ENCODE data around the gene C16orf96. TPM values are rescaled to one million over a fixed set of nuclear protein-coding genes. Genes with fewer than 3 reads are reported as not detected.

The C16orf96 gene
- total and polyA plus RNA-seq, 2 of the 13 experiments (the other 11 are each of a cell fraction or from before 2014, with no cell fraction given), result 0.03 TPM; not detected in 1

- TF ChIP-seq ZBTB33 (CRISPR knock-in tag; IDR thresholded peaks at IDR 0.05), result no peak
- no peak for TF ChIP-seq GTF2F1 (IDR thresholded peaks at IDR 0.05; ENCODE audit: low read length)
- peak; percentile 2; the same call in 1 of the 2 replicates for TF ChIP-seq ZNF792 (CRISPR knock-in tag; IDR thresholded peaks at IDR 0.05)
- no peak for TF ChIP-seq ZNF17 (CRISPR knock-in tag; IDR thresholded peaks at IDR 0.05)
- peak; percentile 50; the same call in 1 of the 2 replicates for TF ChIP-seq ZNF501 (CRISPR knock-in tag; IDR thresholded peaks at IDR 0.05)
- peak; percentile 78; the same call in 1 of the 2 replicates for TF ChIP-seq SALL2 (CRISPR knock-in tag; IDR thresholded peaks at IDR 0.05)
- no peak for TF ChIP-seq IKZF4 (CRISPR knock-in tag; IDR thresholded peaks at IDR 0.05; ENCODE audit: borderline replicate concordance, low read depth, not compliant biosample characterization)
- TF ChIP-seq SP1 (IDR thresholded peaks at IDR 0.05), result no peak
- TF ChIP-seq SP1 (CRISPR knock-in tag; IDR thresholded peaks at IDR 0.05), result peak; percentile 29; the same call in 1 of the 2 replicates
- TF ChIP-seq FOXM1 (CRISPR knock-in tag; IDR thresholded peaks at IDR 0.05), result no peak
- no peak for TF ChIP-seq SNAPC2 (CRISPR knock-in tag; IDR thresholded peaks at IDR 0.05)
- no peak for TF ChIP-seq ZNF558 (CRISPR knock-in tag; IDR thresholded peaks at IDR 0.05; ENCODE audit: borderline replicate concordance)
- 0 out of 2 replicates have a peak, but pooled peaks have one; percentile 59 for TF ChIP-seq ZBTB10 (CRISPR knock-in tag; IDR thresholded peaks at IDR 0.05; ENCODE audit: borderline replicate concordance)
- TF ChIP-seq ZFY (CRISPR knock-in tag; IDR thresholded peaks at IDR 0.05), result peak; percentile 66
- TF ChIP-seq ZNF552 (CRISPR knock-in tag; IDR thresholded peaks at IDR 0.05; ENCODE audit: borderline replicate concordance), result no peak
- TF ChIP-seq RFX3 (CRISPR knock-in tag; IDR thresholded peaks at IDR 0.05), result no peak
- TF ChIP-seq ZNF253 (CRISPR knock-in tag; IDR thresholded peaks at IDR 0.05; ENCODE audit: borderline replicate concordance), result no peak
- TF ChIP-seq SP140L (CRISPR knock-in tag; IDR thresholded peaks at IDR 0.05; ENCODE audit: borderline replicate concordance), result no peak
- no peak for TF ChIP-seq MAFG (CRISPR knock-in tag; IDR thresholded peaks at IDR 0.05)
- no peak for TF ChIP-seq ZNF451 (CRISPR knock-in tag; IDR thresholded peaks at IDR 0.05)
- TF ChIP-seq USF2 (IDR thresholded peaks at IDR 0.05; ENCODE audit: low read depth, low read length), result no peak
- peak; percentile 95; the same call in 1 of the 2 replicates for TF ChIP-seq USF2 (CRISPR knock-in tag; IDR thresholded peaks at IDR 0.05; ENCODE audit: borderline replicate concordance)
- TF ChIP-seq RCOR2 (CRISPR knock-in tag; IDR thresholded peaks at IDR 0.05), result no peak
- no peak for TF ChIP-seq ZNF34 (CRISPR knock-in tag; IDR thresholded peaks at IDR 0.05; ENCODE audit: borderline replicate concordance)
These were observed 60.1 kb downstream of the C16orf96 start (continued) for GRCh38 chr16:4616047-4616811.

Measured in HepG2 (cell line).